Raji (cell line): ENCODE data around the gene GJD2.

ENCODE experiments used
- POLR2A ChIP-seq: IDR thresholded peaks from 2 replicates; pipeline ENCODE4 v1.6.1; 2011; ENCODE audit warnings: low read depth, low read length, control low read depth; ENCODE audit not compliant: insufficient read depth

GJD2 gene

GRCh38 chr15:34754674-34755418 is at the start of gene GJD2:
Gene GJD2 (minus strand): TSS chr15:34754998. CDS start chr15:34754488, 510 bp downstream.
- TF ChIP-seq POLR2A = no peak

- no peak for TF ChIP-seq POLR2A
These were observed 49.3 kb upstream of the GJD2 start for GRCh38 chr15:34804113-34804512.

GRCh38 chr15:34802803-34803750 is 48.3 kb upstream of the GJD2 start:
- no peak for TF ChIP-seq POLR2A

- no peak for TF ChIP-seq POLR2A
These were observed 47.6 kb upstream of the GJD2 start for GRCh38 chr15:34802371-34802770.

- no peak for TF ChIP-seq POLR2A
These were observed 44.6 kb upstream of the GJD2 start for GRCh38 chr15:34799149-34800101.

- no peak for TF ChIP-seq POLR2A
These were observed 42.1 kb upstream of the GJD2 start for GRCh38 chr15:34796847-34797435.

- no peak for TF ChIP-seq POLR2A
These were observed 40.7 kb upstream of the GJD2 start, which contains the start of gene ACTC1 for GRCh38 chr15:34795267-34796081. Gene ACTC1 (minus strand): TSS chr15:34795549. CDS start chr15:34794808, 741 bp downstream.

- TF ChIP-seq POLR2A = no peak
These were observed 39.9 kb upstream of the GJD2 start for GRCh38 chr15:34794590-34795206.

- no peak for TF ChIP-seq POLR2A
These were observed 39.1 kb upstream of the GJD2 start for GRCh38 chr15:34793901-34794300.

GRCh38 chr15:34793071-34793470 is 38.3 kb upstream of the GJD2 start:
- no peak for TF ChIP-seq POLR2A

GRCh38 chr15:34791701-34792100 is 36.9 kb upstream of the GJD2 start:
- TF ChIP-seq POLR2A = no peak

GRCh38 chr15:34790121-34790520 is 35.3 kb upstream of the GJD2 start:
- no peak for TF ChIP-seq POLR2A

- no peak for TF ChIP-seq POLR2A
These were observed 34.5 kb upstream of the GJD2 start for GRCh38 chr15:34789326-34789725.

GRCh38 chr15:34786206-34786605 is 31.4 kb upstream of the GJD2 start:
- TF ChIP-seq POLR2A = no peak

- no peak for TF ChIP-seq POLR2A
These were observed 29.2 kb upstream of the GJD2 start for GRCh38 chr15:34783991-34784390.
